Mucosa of rectum (tissue), 2 donors: ENCODE measurements around the gene MYOT.

Experiments
- H3K27ac ChIP-seq, 2 donors: one replicate each; pipeline ENCODE4 v1.7.0; 2013; ENCODE audit warnings: inconsistent platforms in 2 of 2, low read depth in 2 of 2, low read length in 2 of 2
- H3K27me3 ChIP-seq, 2 donors: one replicate each; pipeline ENCODE4 v1.7.0; 2013; ENCODE audit warnings: low read length in 2 of 2; ENCODE audit not compliant: control insufficient read depth in 2 of 2, insufficient read depth in 2 of 2
- H3K36me3 ChIP-seq, 2 donors: one replicate each; pipeline ENCODE4 v1.7.0; 2013; ENCODE audit warnings: low read length in 2 of 2; ENCODE audit not compliant: control insufficient read depth in 2 of 2, insufficient read depth in 2 of 2
- H3K4me1 ChIP-seq, 2 donors: one replicate each; pipeline ENCODE4 v1.7.0; 2013; ENCODE audit warnings: low read length in 2 of 2, mild to moderate bottlenecking in 1 of 2; ENCODE audit not compliant: control insufficient read depth in 2 of 2, insufficient read depth in 2 of 2
- H3K4me3 ChIP-seq, 2 donors: one replicate each; pipeline ENCODE4 v1.7.0; 2013; ENCODE audit warnings: low read length in 2 of 2
- H3K9ac ChIP-seq, 2 donors: one replicate each; pipeline ENCODE4 v1.7.0; 2013; ENCODE audit warnings: low read length in 2 of 2, low read depth in 1 of 2, mild to moderate bottlenecking in 1 of 2
- H3K9me3 ChIP-seq, 2 donors: one replicate each; pipeline ENCODE4 v1.7.0; 2013; ENCODE audit warnings: low read length in 2 of 2; ENCODE audit not compliant: control insufficient read depth in 2 of 2
- donor health status: healthy.
- donor health status: Normal muscosa, but diverticular disease.

MYOT gene, protein sequence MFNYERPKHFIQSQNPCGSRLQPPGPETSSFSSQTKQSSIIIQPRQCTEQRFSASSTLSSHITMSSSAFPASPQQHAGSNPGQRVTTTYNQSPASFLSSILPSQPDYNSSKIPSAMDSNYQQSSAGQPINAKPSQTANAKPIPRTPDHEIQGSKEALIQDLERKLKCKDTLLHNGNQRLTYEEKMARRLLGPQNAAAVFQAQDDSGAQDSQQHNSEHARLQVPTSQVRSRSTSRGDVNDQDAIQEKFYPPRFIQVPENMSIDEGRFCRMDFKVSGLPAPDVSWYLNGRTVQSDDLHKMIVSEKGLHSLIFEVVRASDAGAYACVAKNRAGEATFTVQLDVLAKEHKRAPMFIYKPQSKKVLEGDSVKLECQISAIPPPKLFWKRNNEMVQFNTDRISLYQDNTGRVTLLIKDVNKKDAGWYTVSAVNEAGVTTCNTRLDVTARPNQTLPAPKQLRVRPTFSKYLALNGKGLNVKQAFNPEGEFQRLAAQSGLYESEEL

DNA sequence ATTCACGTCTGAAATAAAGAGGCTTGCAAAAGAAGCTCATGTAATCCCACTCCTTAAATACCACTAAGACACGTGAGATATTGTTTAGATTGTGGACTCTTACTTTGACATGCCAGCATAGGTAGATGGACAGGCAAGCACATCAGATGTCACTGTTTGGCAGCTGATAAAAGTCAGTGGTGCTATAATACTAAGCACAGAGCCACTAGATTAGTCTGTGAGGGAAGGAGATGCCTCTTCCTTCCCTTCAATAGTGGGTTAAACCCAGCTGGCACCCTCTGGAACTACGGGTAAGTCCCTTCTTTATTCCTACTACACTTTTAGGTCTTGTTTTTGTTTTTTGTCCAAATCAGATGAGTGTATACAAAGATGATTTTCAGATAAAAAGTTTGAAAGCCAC is at the start of gene MYOT:
MYOT (plus strand) TSS at position 197 of the 400 bp plus-strand sequence. CDS start 2,792 bp downstream, outside the sequence.
- no peaks in the 10 kb centered on the region for H3K9me3 ChIP-seq
- no peaks in the 10 kb centered on the region for H3K36me3 ChIP-seq
- H3K4me3 ChIP-seq, result no peak within 1 kb of the TSS
- H3K4me1 ChIP-seq, result no peaks in the 10 kb centered on the region
- no peak within 1 kb of the TSS for H3K27ac ChIP-seq
- H3K9ac ChIP-seq, result no peak within 1 kb of the TSS
- no peaks in the 10 kb centered on the region for H3K27me3 ChIP-seq

DNA sequence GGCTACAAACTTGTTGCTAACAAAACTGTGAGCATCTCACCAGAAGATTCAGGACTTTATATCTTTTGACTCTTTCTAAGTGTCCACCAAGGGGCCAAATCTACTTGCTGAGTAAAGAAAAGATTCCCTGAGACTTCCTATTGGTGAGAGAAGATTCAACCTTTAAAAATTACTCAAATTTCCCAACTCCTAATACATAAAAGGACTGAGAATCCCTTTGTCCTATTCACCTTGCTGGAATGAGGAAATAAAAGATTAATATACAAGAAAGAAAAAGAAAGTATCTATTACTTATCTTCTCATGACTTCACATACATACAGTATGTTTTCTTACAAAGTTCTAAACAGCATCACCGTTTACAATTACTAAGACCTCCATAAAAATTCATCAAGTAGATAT is 47.9 kb upstream of the MYOT start:
- no peak overlapping the region for H3K4me3 ChIP-seq
- H3K4me1 ChIP-seq, result no peaks in the 10 kb centered on the region
- no peaks in the 10 kb centered on the region for H3K27me3 ChIP-seq
- H3K36me3 ChIP-seq, result no peaks in the 10 kb centered on the region
- no peaks in the 10 kb centered on the region for H3K9me3 ChIP-seq
- no peak overlapping the region for H3K27ac ChIP-seq
- no peak overlapping the region for H3K9ac ChIP-seq

GRCh38 chr5:137822158-137822764 is 45.4 kb upstream of the MYOT start:
- no peak overlapping the region for H3K4me3 ChIP-seq
- no peaks in the 10 kb centered on the region for H3K27me3 ChIP-seq
- H3K9me3 ChIP-seq, result no peaks in the 10 kb centered on the region
- no peak overlapping the region for H3K27ac ChIP-seq
- no peaks in the 10 kb centered on the region for H3K4me1 ChIP-seq
- no peaks in the 10 kb centered on the region for H3K36me3 ChIP-seq
- no peak overlapping the region for H3K9ac ChIP-seq

DNA sequence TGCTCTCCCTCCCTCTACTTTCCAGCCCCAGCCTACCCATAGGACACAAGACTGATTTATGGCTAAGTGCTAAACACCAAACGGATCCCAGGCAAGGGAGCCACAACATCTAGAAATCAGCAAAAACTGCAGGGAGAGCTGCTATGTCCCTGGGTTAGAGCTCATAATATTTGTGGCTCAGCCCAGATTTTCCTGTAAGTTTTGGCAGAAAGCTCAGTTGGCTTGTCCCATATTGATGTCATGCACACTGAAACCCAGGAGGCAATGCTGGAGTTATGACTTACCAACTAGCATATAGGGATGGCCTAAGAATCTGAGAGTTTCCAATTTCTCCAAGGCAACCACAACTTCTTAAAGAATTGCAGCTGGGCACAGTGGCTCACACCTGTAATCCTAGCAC is 44.7 kb upstream of the MYOT start:
- Histone ChIP-seq H3K4me1 (no peaks in the 10 kb centered on the region), H3K9ac (no peak overlapping the region), H3K27ac (no peak overlapping the region), H3K27me3 (no peaks in the 10 kb centered on the region), H3K4me3 (no peak overlapping the region), H3K9me3 (no peaks in the 10 kb centered on the region), H3K36me3 (no peaks in the 10 kb centered on the region)

DNA sequence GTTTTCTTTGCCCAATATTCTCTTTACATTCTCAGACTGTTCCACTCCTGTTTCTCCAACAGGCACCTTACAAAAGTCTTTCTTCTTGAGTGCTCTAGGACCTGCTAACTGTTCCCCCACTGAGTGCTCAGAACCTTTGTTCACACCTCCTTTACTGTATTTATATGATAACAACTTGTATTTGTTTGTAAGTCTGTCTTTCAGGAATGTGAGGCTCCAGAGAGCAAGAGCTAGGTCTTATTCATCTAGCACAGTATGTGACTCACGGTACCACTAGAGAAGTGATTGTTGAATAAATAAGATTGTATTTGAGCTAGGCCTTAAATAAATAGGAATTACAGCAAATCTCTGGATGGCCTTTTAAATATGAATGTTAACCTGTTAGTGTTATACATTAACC is 42.5 kb upstream of the MYOT start:
- H3K27ac ChIP-seq, result no peak overlapping the region
- no peak overlapping the region for H3K9ac ChIP-seq
- no peaks in the 10 kb centered on the region for H3K4me1 ChIP-seq
- H3K36me3 ChIP-seq, result no peaks in the 10 kb centered on the region
- no peak overlapping the region for H3K4me3 ChIP-seq
- no peaks in the 10 kb centered on the region for H3K9me3 ChIP-seq
- no peaks in the 10 kb centered on the region for H3K27me3 ChIP-seq

DNA sequence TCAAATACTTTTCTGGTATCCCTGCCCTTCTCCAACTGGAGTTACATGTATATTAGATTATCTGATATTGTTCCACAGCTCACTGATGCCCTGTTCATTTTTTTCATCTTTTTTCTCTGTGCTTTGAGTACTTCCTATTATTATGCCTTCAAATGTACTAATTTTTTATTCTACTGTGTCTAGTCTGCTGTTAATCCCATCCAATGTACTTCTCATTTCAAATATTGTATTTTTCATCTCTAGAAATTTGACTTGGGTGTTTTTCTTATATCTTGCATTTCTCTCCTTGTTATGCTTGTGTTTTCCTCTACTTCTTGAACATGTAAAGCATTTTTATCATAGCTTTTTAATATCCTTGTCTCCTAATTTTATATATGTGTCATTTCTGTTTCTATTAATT is 41.6 kb upstream of the MYOT start:
- no peaks in the 10 kb centered on the region for H3K36me3 ChIP-seq
- no peak overlapping the region for H3K9ac ChIP-seq
- H3K4me3 ChIP-seq, result no peak overlapping the region
- no peak overlapping the region for H3K27ac ChIP-seq
- no peaks in the 10 kb centered on the region for H3K9me3 ChIP-seq
- no peaks in the 10 kb centered on the region for H3K4me1 ChIP-seq
- no peaks in the 10 kb centered on the region for H3K27me3 ChIP-seq

DNA sequence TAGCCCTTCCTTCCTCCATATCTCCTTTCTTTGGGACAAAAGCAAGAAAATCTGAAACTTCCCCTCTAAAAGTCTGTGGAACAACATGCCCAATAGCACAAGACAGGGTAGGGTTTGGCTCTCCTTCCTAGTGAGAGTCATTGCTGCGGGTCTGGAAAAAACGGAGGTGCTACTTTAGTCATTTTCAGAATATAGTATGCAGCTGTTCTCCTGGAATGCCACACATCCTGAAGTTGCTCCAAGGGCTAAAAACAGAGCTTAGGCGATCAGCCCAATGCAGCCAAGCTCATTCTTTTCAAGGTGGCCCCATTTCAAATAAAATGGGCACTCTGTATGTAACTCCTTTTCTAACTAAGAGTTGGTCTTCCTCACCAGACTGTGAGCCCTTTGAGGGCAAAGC is 39.5 kb upstream of the MYOT start:
- Histone ChIP-seq H3K9me3 (no peaks in the 10 kb centered on the region), H3K27ac (no peak overlapping the region), H3K36me3 (no peaks in the 10 kb centered on the region), H3K27me3 (no peaks in the 10 kb centered on the region), H3K9ac (no peak overlapping the region), H3K4me1 (no peaks in the 10 kb centered on the region), H3K4me3 (no peak overlapping the region)

- no peaks in the 10 kb centered on the region for H3K4me1 ChIP-seq
- no peaks in the 10 kb centered on the region for H3K9me3 ChIP-seq
- H3K27ac ChIP-seq, result no peak overlapping the region
- H3K36me3 ChIP-seq, result no peaks in the 10 kb centered on the region
- H3K9ac ChIP-seq, result no peak overlapping the region
- no peak overlapping the region for H3K4me3 ChIP-seq
- H3K27me3 ChIP-seq, result no peaks in the 10 kb centered on the region
Observed at GRCh38 chr5:137828664-137829063, 39.0 kb upstream of the MYOT start.

GRCh38 chr5:137831105-137831504 is 36.6 kb upstream of the MYOT start:
- H3K36me3 ChIP-seq, result no peaks in the 10 kb centered on the region
- no peaks in the 10 kb centered on the region for H3K27me3 ChIP-seq
- H3K4me1 ChIP-seq, result no peaks in the 10 kb centered on the region
- no peak overlapping the region for H3K27ac ChIP-seq
- H3K9ac ChIP-seq, result no peak overlapping the region
- H3K4me3 ChIP-seq, result no peak overlapping the region
- H3K9me3 ChIP-seq, result no peaks in the 10 kb centered on the region

DNA sequence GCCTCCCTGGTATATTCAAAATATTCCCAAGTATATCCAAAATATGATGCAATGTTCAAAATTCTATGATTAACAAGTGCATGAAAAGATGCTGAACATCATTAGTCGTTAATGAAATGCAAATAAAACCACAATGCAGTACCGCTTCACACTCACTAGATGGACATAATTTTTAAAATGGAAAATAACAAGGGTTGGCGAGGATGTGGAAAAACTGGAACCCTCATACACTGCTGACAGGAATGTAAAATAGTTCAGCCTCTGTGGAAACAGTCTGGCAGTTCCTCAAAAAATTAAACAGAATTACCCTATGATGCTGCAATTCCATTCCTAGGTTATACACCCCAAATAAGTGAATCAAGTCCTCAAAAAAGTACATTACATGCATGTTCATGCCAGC is 36.1 kb upstream of the MYOT start:
- H3K4me3 ChIP-seq, result no peak overlapping the region
- H3K27me3 ChIP-seq, result no peaks in the 10 kb centered on the region
- no peaks in the 10 kb centered on the region for H3K4me1 ChIP-seq
- H3K9ac ChIP-seq, result no peak overlapping the region
- no peaks in the 10 kb centered on the region for H3K36me3 ChIP-seq
- no peak overlapping the region for H3K27ac ChIP-seq
- no peaks in the 10 kb centered on the region for H3K9me3 ChIP-seq
